Motor neuron (in vitro differentiated cells): ENCODE measurements around the gene RFC4. TPM values are rescaled to one million over a fixed set of nuclear protein-coding genes. Genes with fewer than 3 reads are reported as not detected.

Source experiments
- ATAC-seq, 8 experiments: fragments of 200-7000 bp; cut with Tn5 transposase; replicated peaks in 6 of 8; 2 replicates each; pipeline ENCODE4 v1.8.0; 2021; ENCODE audit warnings: mild to moderate bottlenecking in 8 of 8, moderate library complexity in 8 of 8
- H3K27ac ChIP-seq, 2 donors: fragments of 250-450 bp; sonication (Bioruptor Pico); 2 replicates each; pipeline ENCODE4 v1.9.0; 2021; ENCODE audit warnings: antibody characterized with exemption in 2 of 2, mild to moderate bottlenecking in 2 of 2, moderate library complexity in 1 of 2
- H3K4me1 ChIP-seq, 2 donors: fragments of 250-450 bp; sonication (Bioruptor Pico); replicated peaks in 1 of 2; 2 replicates each; pipeline ENCODE4 v1.6.1; 2021; ENCODE audit warnings: antibody characterized with exemption in 2 of 2, mild to moderate bottlenecking in 2 of 2, moderate library complexity in 1 of 2
- H3K4me3 ChIP-seq, 5 donors: fragments of 250-450 bp; sonication (Bioruptor Pico); 2 replicates each; pipeline ENCODE4 v1.9.0; 2021; ENCODE audit warnings: antibody characterized with exemption in 5 of 5, mild to moderate bottlenecking in 5 of 5, moderate library complexity in 4 of 5
- WGBS, 10 experiments: fragments of 450-650 bp; shearing (Covaris generic); methylation state at CpG; one replicate each; pipeline ENCODE4 v1.0.0; 2022; 5-methylcytosine and 5-hydroxymethylcytosine counted together
- in situ Hi-C, 9 experiments: fragments of 400-800 bp; cut with MboI; loops; one replicate each; pipeline ENCODE4 v1.15.0; 2021; ENCODE audit warnings: low sequenced_read_pairs in 9 of 9, low pct_unique_long_range_greater_than_20kb in 2 of 9; ENCODE audit not compliant: unreplicated experiment in 9 of 9
- total RNA-seq, 8 experiments: library from RNA; unstranded; fragments of 300-600 nt; gene quantifications; 2 replicates each; pipeline versions ENCODE4 v1.2.3 to v1.2.4, GENCODE V29; 2022

RFC4 gene
- total RNA-seq, 8 experiments from 2014 or later = 8.7 to 69.0 (median 36.9) TPM

GRCh38 chr3:186800285-186800684 lies 6.0 kb downstream of the RFC4 start:
- Histone ChIP-seq H3K4me1 (peaks cover 2 to 5% of the 10 kb centered on the region in 2 donors), H3K4me3 (no peak overlapping the region), H3K27ac (no peak overlapping the region)
- WGBS, 10 experiments = 83 to 100% (median 95%) methylated on average over 1 of the region's 1 CpG; no CpG with 5 or more reads in 2 of the 10 experiments
- ATAC-seq = no peak
- in situ Hi-C loops = loop anchor here in 1 of 9 experiments (25.0 kb wide), 1 partner anchor 188 kb away; the partner anchor contains the start of gene AHSG

DNA sequence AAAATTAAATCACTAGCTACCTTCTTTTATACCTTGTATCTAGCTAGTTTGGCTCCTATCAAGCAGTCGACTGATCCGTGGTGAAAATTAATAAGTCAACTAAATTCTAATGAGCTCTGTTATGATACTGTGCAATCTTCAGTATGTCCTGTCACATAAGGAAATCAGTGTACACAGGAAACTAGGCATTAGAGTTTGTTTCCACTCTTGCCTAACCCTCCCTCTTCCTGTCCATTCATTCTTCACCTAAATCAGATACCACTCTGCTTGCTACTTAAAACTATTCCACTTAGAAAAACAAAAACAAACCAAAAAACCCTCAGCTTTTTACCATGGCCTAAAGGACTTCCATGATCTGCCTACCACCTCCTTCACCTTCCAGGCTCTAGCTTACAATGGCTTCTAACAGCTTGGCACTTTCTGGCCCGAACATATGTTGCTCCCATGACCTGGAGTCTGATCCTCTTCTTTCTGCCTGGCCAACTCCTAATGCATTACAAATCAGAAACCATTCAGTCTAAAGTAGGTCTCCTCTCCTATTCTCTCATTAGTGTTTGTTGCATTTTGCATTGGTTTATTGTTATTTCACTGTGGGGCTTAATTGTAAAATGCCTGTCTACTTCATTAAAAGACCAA lies 7.9 kb downstream of the RFC4 start:
- Histone ChIP-seq H3K4me3 (no peak overlapping the region), H3K4me1 (no peaks in the 10 kb centered on the region), H3K27ac (no peak overlapping the region)
- in situ Hi-C loops = loop anchor here in 1 of 9 experiments (25.0 kb wide), 1 partner anchor 211 kb away; no protein-coding TSS in a partner anchor
- ATAC-seq = no peak
- WGBS, 10 experiments = 80 to 100% (median 85%) methylated on average over 1 to 3 of the region's 3 CpGs; no CpG with 5 or more reads in 1 of the 10 experiments

DNA sequence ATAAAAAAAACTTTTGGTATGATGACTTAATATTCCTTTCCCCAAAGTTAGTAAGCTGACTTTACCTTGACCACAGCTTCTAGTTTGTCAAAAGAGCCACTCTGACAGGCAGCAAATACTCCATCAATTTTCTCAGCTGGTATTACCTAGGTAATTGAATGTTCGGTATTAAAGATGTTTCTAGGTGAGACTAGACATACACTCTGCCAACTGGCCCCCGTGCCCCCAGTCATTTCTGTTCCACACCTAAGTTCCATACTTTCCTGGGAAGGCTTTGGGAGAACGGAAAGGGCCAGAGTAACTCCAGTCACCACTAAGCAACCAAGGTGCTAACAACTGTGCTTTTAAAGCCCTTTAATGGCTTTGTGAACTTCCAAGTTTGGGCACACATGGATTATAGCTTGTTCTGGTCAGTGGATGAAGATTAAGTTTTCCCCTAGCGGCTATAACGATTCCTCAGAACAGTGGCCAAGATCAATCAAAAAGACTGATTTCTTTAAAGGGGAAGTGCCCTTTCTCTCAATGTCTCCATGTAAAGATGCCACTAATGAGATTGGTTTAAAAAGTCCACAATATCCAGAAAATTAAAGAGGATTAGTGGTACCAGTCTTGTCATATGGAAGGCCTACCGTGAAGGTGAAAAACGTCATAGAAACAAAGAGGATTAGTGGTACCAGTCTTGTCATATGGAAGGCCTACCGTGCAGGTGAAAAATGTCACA lies 15.9 kb downstream of the RFC4 start:
- ATAC-seq = peak; percentile 5 to 55 (median 30)
- H3K4me1 ChIP-seq = peaks cover 7 to 18% of the 10 kb centered on the region in 2 donors
- 17 to 84% (median 62%) methylated on average over 2 to 8 of the region's 8 CpGs for WGBS, 10 experiments
- no peak overlapping the region for H3K4me3 ChIP-seq
- in situ Hi-C loops = loop anchor here in 1 of 9 experiments (25.0 kb wide), 1 partner anchor 203 kb away; no protein-coding TSS in a partner anchor
- H3K27ac ChIP-seq = no peak overlapping the region

DNA sequence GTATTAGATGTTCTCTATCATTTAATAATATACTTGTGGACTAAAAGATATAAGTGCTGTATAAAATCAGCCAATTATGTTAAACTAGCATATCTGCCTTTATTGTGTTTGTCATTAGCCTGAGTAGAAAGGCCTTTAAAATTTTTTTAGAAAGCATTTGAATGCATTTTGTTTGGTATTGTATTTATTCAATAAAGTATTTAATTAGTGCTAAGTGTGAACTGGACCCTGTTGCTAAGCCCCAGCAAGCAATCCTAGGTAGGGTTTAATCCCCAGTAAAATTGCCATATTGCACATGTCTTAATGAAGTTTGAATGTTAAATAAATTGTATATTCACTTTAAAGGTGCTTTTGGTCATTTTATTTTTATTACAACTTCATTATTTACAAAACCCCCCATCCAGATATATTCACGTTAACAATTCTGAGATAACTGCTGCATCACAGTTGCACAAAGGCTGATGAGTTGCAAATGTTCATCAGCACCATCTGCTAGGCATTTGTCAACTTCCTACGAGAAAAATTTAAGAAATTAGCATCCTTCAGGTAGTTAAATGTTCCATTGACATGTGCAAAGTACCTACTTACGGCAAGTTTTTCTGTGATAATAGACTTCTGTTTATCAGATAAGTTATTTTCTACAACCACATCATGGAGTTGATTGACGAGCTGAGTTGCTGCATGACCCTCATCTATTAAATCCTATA lies 16.6 kb downstream of the RFC4 start:
- peaks cover 7 to 25% of the 10 kb centered on the region in 2 donors for H3K4me1 ChIP-seq
- in situ Hi-C loops = loop anchor here in 1 of 9 experiments (25.0 kb wide), 1 partner anchor 202 kb away; no protein-coding TSS in a partner anchor
- 16 to 97% (median 69%) methylated on average over 2 to 4 of the region's 4 CpGs; no CpG with 5 or more reads in 1 of the 10 experiments for WGBS, 10 experiments
- H3K27ac ChIP-seq = no peak overlapping the region
- peak in 1 of 8 experiments; percentile 7 for ATAC-seq
- H3K4me3 ChIP-seq = no peak overlapping the region

DNA sequence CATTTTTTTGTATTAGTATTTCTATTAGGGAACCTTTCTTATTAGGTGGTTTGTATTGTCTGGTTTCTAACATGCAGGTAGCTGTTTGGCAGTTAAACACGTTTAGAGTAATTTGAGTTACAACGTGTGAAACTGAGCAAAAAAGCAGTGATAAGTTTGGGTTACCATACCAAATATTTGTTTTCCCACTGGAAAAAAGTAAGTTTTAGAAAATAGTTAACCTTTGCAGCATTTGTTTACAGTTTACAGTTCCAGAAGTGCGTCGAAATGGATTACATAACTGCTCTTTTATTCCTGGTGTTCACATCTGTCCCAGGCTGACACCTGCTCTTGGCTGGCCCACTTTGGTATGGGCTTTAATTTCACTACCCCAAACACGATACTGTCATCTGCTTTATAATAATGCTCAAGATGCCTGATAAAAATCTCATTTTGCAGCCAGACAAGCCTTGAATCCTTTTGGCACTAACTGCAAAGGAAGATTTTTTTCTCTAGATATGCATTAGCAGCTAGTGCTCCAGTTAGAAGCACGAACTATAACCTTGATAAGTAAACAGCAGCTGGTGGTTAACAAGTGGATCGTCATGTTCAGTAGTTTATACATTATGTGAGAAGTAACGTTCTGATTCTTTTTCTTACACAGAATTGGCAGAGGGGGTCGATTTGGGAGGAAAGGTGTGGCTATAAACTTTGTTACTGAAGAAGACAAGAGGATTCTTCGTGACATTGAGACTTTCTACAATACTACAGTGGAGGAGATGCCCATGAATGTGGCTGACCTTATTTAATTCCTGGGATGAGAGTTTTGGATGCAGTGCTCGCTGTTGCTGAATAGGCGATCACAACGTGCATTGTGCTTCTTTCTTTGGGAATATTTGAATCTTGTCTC lies 17.6 kb downstream of the RFC4 start:
- H3K27ac ChIP-seq = no peak overlapping the region
- H3K4me3 ChIP-seq = no peak overlapping the region
- in situ Hi-C loops = loop anchor here in 1 of 9 experiments (25.0 kb wide), 1 partner anchor 201 kb away; no protein-coding TSS in a partner anchor
- peaks cover 7 to 26% of the 10 kb centered on the region in 2 donors for H3K4me1 ChIP-seq
- 38 to 83% (median 76%) methylated on average over 1 to 13 of the region's 13 CpGs for WGBS, 10 experiments
- no peak for ATAC-seq

GRCh38 chr3:186787642-186788481 lies 18.4 kb downstream of the RFC4 start:
- Histone ChIP-seq H3K4me1 (peaks cover 7 to 26% of the 10 kb centered on the region in 2 donors), H3K27ac (no peak overlapping the region), H3K4me3 (no peak overlapping the region)
- in situ Hi-C loops = loop anchor here in 1 of 9 experiments (25.0 kb wide), 1 partner anchor 201 kb away; no protein-coding TSS in a partner anchor
- WGBS, 10 experiments = 65 to 99% (median 83%) methylated on average over 8 to 15 of the region's 15 CpGs
- no peak for ATAC-seq

DNA sequence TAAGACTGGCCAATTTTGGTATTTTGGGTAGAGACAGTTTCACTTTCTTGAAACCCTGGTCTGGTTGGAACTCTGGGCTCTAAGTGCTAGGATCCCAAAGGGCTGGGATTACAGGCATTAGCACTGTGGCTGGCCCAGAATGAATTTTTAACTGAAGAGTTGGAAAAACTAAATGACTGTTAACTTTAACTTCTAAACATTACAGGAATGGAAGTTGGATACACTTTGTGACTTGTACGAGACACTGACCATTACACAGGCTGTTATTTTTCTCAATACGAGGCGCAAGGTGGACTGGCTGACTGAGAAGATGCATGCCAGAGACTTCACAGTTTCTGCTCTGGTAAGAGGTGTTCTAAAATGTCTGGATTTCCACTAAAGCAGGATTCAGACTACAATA lies 19.4 kb downstream of the RFC4 start:
- H3K4me1 ChIP-seq = peaks cover 8 to 28% of the 10 kb centered on the region in 2 donors
- 66 to 100% (median 84%) methylated on average over 1 to 3 of the region's 3 CpGs for WGBS, 10 experiments
- H3K4me3 ChIP-seq = no peak overlapping the region
- no peak for ATAC-seq
- in situ Hi-C loops = loop anchor here in 1 of 9 experiments (25.0 kb wide), 1 partner anchor 200 kb away; no protein-coding TSS in a partner anchor
- H3K27ac ChIP-seq = no peak overlapping the region

GRCh38 chr3:186785495-186786018 lies 20.7 kb downstream of the RFC4 start:
- peaks cover 9 to 29% of the 10 kb centered on the region in 2 donors for H3K4me1 ChIP-seq
- in situ Hi-C loops = loop anchor here in 1 of 9 experiments (25.0 kb wide), 1 partner anchor 198 kb away; no protein-coding TSS in a partner anchor
- WGBS, 10 experiments = 0 to 60% (median 16%) methylated on average over 2 to 7 of the region's 7 CpGs
- ATAC-seq = no peak
- no peak overlapping the region for H3K27ac ChIP-seq
- peak overlapping the region; percentile 88 to 95 (median 93) for H3K4me3 ChIP-seq

- in situ Hi-C loops = loop anchor here in 1 of 9 experiments (25.0 kb wide), 1 partner anchor 198 kb away; no protein-coding TSS in a partner anchor
- Histone ChIP-seq H3K4me1 (peaks cover 9 to 29% of the 10 kb centered on the region in 2 donors), H3K4me3 (peak overlapping the region; percentile 88 to 95 (median 93)), H3K27ac (no peak overlapping the region)
- 0 to 40% (median 3%) methylated on average over 1 to 7 of the region's 7 CpGs for WGBS, 10 experiments
- ATAC-seq = no peak
Measured at GRCh38 chr3:186784820-186785494, 21.3 kb downstream of the RFC4 start.

GRCh38 chr3:186783731-186784515 lies 22.4 kb downstream of the RFC4 start:
- 0 to 10% (median 0%) methylated on average over 1 to 22 of the region's 56 CpGs; no CpG with 5 or more reads in 1 of the 10 experiments for WGBS, 10 experiments
- Histone ChIP-seq H3K27ac (peak overlapping the region; percentile 100), H3K4me3 (peak overlapping the region; percentile 88 to 95 (median 93)), H3K4me1 (peaks cover 9 to 29% of the 10 kb centered on the region in 2 donors)
- peak; percentile 40 to 81 (median 74) for ATAC-seq
- in situ Hi-C loops = loop anchor here in 1 of 9 experiments (25.0 kb wide), 1 partner anchor 197 kb away; no protein-coding TSS in a partner anchor
